A549 (cell line): ENCODE measurements around the gene CYB561. TPM values are rescaled to one million over a fixed set of nuclear protein-coding genes. Genes with fewer than 3 reads are reported as not detected.

Source experiments
- ATAC-seq, 2 experiments: fragments of 200-7000 bp in 1 of 2; fragments of >200 bp in 1 of 2; cut with Nextera tagmentation in 1 of 2; cut with Tn5 transposase in 1 of 2; 3 replicates each; pipeline versions ENCODE4 v1.8.0 to v1.9.1; 2018 to 2020; ENCODE audit warnings: mild to moderate bottlenecking in 1 of 2, moderate library complexity in 1 of 2
- CTCF ChIA-PET: fragments of 300-600 bp; sonication (Branson Sonifier 250); formaldehyde crosslinking; extraction: SDS; loops from one replicate; lab custom pipeline; 2021; ENCODE audit warnings: antibody characterized with exemption, inconsistent platforms; lab: Yijun Ruan, JAX
- POLR2A ChIA-PET: fragments of 350-600 bp; formaldehyde crosslinking; extraction: SDS; loops from one replicate; lab custom pipeline; 2021; ENCODE audit warnings: antibody characterized with exemption, inconsistent platforms; lab: Yijun Ruan, JAX
- DNase-seq, 2 experiments: peaks; one replicate each; pipeline versions ENCODE4 v3.0.0 to v3.0.0-alpha.2; 2011 to 2016; ENCODE audit warnings: low read depth in 1 of 2, low spot score in 1 of 2
- FAIRE-seq: peaks from 2 replicates; lab custom pipeline; 2011; peaks lifted over from hg19 to GRCh38; lab: Jason Lieb, UNC
- H3K27ac ChIP-seq, 2 experiments: fragments of >200 bp; sonication (Bioruptor Twin); formaldehyde crosslinking; 3 replicates each; pipeline ENCODE4 v1.5.1; 2016 to 2017
- H3K4me1 ChIP-seq: fragments of >200 bp; sonication (Bioruptor Twin); formaldehyde crosslinking; 3 replicates; pipeline ENCODE4 v1.6.1; 2016
- H3K4me2 ChIP-seq: fragments of >200 bp; sonication (Bioruptor Twin); formaldehyde crosslinking; 3 replicates; pipeline ENCODE4 v1.6.1; 2016
- H3K4me3 ChIP-seq: fragments of >200 bp; sonication (Bioruptor Twin); formaldehyde crosslinking; 3 replicates; pipeline ENCODE4 v1.5.1; 2016
- H3K9me3 ChIP-seq: fragments of >200 bp; sonication (Bioruptor Twin); formaldehyde crosslinking; 3 replicates; pipeline ENCODE4 v1.6.1; 2016
- ATOH8 ChIP-seq: fragments of 250-450 bp; sonication (Bioruptor Pico); IDR thresholded peaks from 2 replicates; pipeline ENCODE4 v1.5.0; 2020; ENCODE audit warnings: low read depth, mild to moderate bottlenecking, moderate library complexity
- BHLHE40 ChIP-seq: IDR thresholded peaks from 2 replicates; pipeline ENCODE4 v1.6.1; 2012; ENCODE audit warnings: low read depth, low read length, inconsistent platforms
- CBX2 ChIP-seq: fragments of 200-600 bp; sonication (generic); IDR thresholded peaks from 2 replicates; pipeline ENCODE4 v1.6.1; 2016; ENCODE audit warnings: low read depth, mild to moderate bottlenecking, borderline replicate concordance
- CEBPB ChIP-seq, 2 experiments: fragments of >200 bp in 1 of 2; sonication (Bioruptor Twin) in 1 of 2; formaldehyde crosslinking in 1 of 2; IDR thresholded peaks; 2 replicates each; pipeline ENCODE4 v1.6.1; 2012 to 2016
- CHD4 ChIP-seq: fragments of 200-600 bp; sonication (generic); IDR thresholded peaks from 2 replicates; pipeline ENCODE4 v1.6.1; 2016; ENCODE audit warnings: antibody characterized with exemption, mild to moderate bottlenecking, borderline replicate concordance
- EHF ChIP-seq: fragments of 250-450 bp; sonication (Bioruptor Pico); IDR thresholded peaks from 2 replicates; pipeline ENCODE4 v1.5.0; 2020; ENCODE audit warnings: mild to moderate bottlenecking
- EHMT2 ChIP-seq: fragments of 200-600 bp; sonication (generic); IDR thresholded peaks from 2 replicates; pipeline ENCODE4 v1.6.1; 2016; ENCODE audit warnings: antibody characterized with exemption, low read depth, mild to moderate bottlenecking, moderate library complexity
- ELK1 ChIP-seq: fragments of 150-350 bp; IDR thresholded peaks from 2 replicates; pipeline ENCODE4 v1.6.1; 2014; ENCODE audit warnings: low read depth, mild to moderate bottlenecking, low read length
- ESRRA ChIP-seq: fragments of 150-350 bp; IDR thresholded peaks from 2 replicates; pipeline ENCODE4 v1.6.1; 2014; ENCODE audit warnings: mild to moderate bottlenecking, low read length, borderline replicate concordance
- FOXS1 ChIP-seq: fragments of 250-450 bp; sonication (Bioruptor Pico); IDR thresholded peaks from 2 replicates; pipeline ENCODE4 v1.5.0; 2020; ENCODE audit warnings: mild to moderate bottlenecking, moderate library complexity
- HDAC2 ChIP-seq: fragments of 200-600 bp; sonication (generic); IDR thresholded peaks from 2 replicates; pipeline ENCODE4 v1.6.1; 2016
- HEYL ChIP-seq: fragments of 250-450 bp; sonication (Bioruptor Pico); IDR thresholded peaks from 2 replicates; pipeline ENCODE4 v1.8.0; 2021; ENCODE audit warnings: mild to moderate bottlenecking, moderate library complexity
- HOXA7 ChIP-seq: fragments of 250-450 bp; sonication (Bioruptor Pico); IDR thresholded peaks from 2 replicates; pipeline ENCODE4 v1.5.0; 2020; ENCODE audit warnings: mild to moderate bottlenecking, moderate library complexity
- HOXB13 ChIP-seq: fragments of 250-450 bp; sonication (Bioruptor Pico); IDR thresholded peaks from 2 replicates; pipeline ENCODE4 v1.5.0; 2020; ENCODE audit warnings: low read depth, mild to moderate bottlenecking, moderate library complexity
- HOXB5 ChIP-seq: fragments of 250-450 bp; sonication (Bioruptor Pico); IDR thresholded peaks from 2 replicates; pipeline ENCODE4 v1.5.0; 2020; ENCODE audit warnings: mild to moderate bottlenecking, moderate library complexity
- JUN ChIP-seq, 2 experiments: fragments of >200 bp; sonication (Bioruptor Twin); formaldehyde crosslinking; IDR thresholded peaks; 2 replicates in 1 of 2; 3 replicates in 1 of 2; pipeline ENCODE4 v1.6.1; 2016 to 2017
- KDM1A ChIP-seq: fragments of 200-600 bp; sonication (generic); IDR thresholded peaks from 2 replicates; pipeline ENCODE4 v1.6.1; 2016; ENCODE audit warnings: low read depth, mild to moderate bottlenecking
- NPAS2 ChIP-seq: fragments of 250-450 bp; sonication (Bioruptor Pico); IDR thresholded peaks from 2 replicates; pipeline ENCODE4 v1.8.0; 2022; ENCODE audit warnings: mild to moderate bottlenecking, moderate library complexity, borderline replicate concordance
- POLR2AphosphoS2 ChIP-seq: conservative IDR thresholded peaks from 2 replicates; pipeline ENCODE4 v1.6.1; 2012; ENCODE audit warnings: low read length, improper control_type of control experiment, inconsistent platforms
- REST ChIP-seq: fragments of 200-600 bp; sonication (generic); IDR thresholded peaks from 2 replicates; pipeline ENCODE4 v1.6.1; 2016; ENCODE audit warnings: antibody characterized with exemption, mild to moderate bottlenecking, moderate library complexity
- SREBF2 ChIP-seq: fragments of 450-650 bp; IDR thresholded peaks from 2 replicates; pipeline ENCODE4 v1.6.1; 2014; ENCODE audit warnings: mild to moderate bottlenecking, moderate library complexity
- TFCP2L1 ChIP-seq: fragments of 250-450 bp; sonication (Bioruptor Pico); IDR thresholded peaks from 2 replicates; pipeline ENCODE4 v1.5.0; 2021; ENCODE audit warnings: mild to moderate bottlenecking
- TP53 ChIP-seq: fragments of 250-450 bp; sonication (Bioruptor Pico); IDR thresholded peaks from 2 replicates; pipeline ENCODE4 v1.5.0; 2021; ENCODE audit warnings: mild to moderate bottlenecking, moderate library complexity
- ZNF302 ChIP-seq: fragments of 250-450 bp; sonication (Bioruptor Pico); IDR thresholded peaks from 2 replicates; pipeline ENCODE4 v1.9.0; 2021; ENCODE audit warnings: inconsistent platforms, mild to moderate bottlenecking, moderate library complexity
- WGBS: methylation state at CpG from one replicate; pipeline ENCODE4 v1.1.6; 2017; ENCODE audit errors: missing lambda C conversion rate; 5-methylcytosine and 5-hydroxymethylcytosine counted together
- polyA plus RNA-seq, 4 experiments: library from polyadenylated mRNA; depleted of rRNA in 3 of 4; stranded (reverse); fragments of >200 nt; fragmentation: RNase III in 1 of 4; extraction: RNeasy Plus Mini Kit Qiagen cat#74134 plus additional on column Dnase treatment in 1 of 4; gene quantifications; 2 replicates in 3 of 4; 3 replicates in 1 of 4; pipeline ENCODE4 v1.2.3, GENCODE V29; 2011 to 2017

CYB561 gene
- polyA plus RNA-seq, 2 of the 4 experiments (the other 2 are of a cell fraction): 16.6 to 27.2 TPM

GRCh38 chr17:63486317-63487013, 40.4 kb upstream of the CYB561 start (continued):
- TF ChIP-seq EHMT2 (no peak), TP53 (no peak), FOXS1 (CRISPR knock-in tag) (no peak), HEYL (no peak), ZNF302 (no peak), BHLHE40 (no peak)

- no peak for FAIRE-seq
- H3K4me3 ChIP-seq: no peak overlapping the region
- H3K27ac ChIP-seq: no peak overlapping the region
- no peak for ATAC-seq
- no peak for TF ChIP-seq KDM1A
- TF ChIP-seq POLR2AphosphoS2: no peak
- no peak for TF ChIP-seq FOXS1 (CRISPR knock-in tag)
- TF ChIP-seq SREBF2: no peak
- no peak for TF ChIP-seq HOXB13 (CRISPR knock-in tag)
- TF ChIP-seq CBX2: no peak
- no peak for TF ChIP-seq CHD4
- no peaks in the 10 kb centered on the region for H3K9me3 ChIP-seq
- ChIA-PET POLR2A (interaction anchor here (0.5 kb wide), 1 partner anchor 138 kb away, joined by 3 read pairs; no protein-coding TSS in a partner anchor), CTCF (interaction anchor here (0.6 to 13.8 kb wide), 7 partner anchors 11 to 138 kb away, joined by 3 to 347 read pairs (median 14); partner anchors contain the start of genes CYB561 and MAP3K3)
- WGBS: 87% methylated on average over 16 of the region's 16 CpGs
- DNase-seq: no peak
- no peak overlapping the region for H3K4me2 ChIP-seq
- no peaks in the 10 kb centered on the region for H3K4me1 ChIP-seq
Measured at GRCh38 chr17:63483655-63484575, 37.8 kb upstream of the CYB561 start.

GRCh38 chr17:63483038-63483437, 36.9 kb upstream of the CYB561 start:
- no peak overlapping the region for H3K4me3 ChIP-seq
- CTCF ChIA-PET: interaction anchor here (0.7 to 13.8 kb wide), 5 partner anchors 12 to 129 kb away, joined by 3 to 347 read pairs (median 111); partner anchors contain the start of gene CYB561
- DNase-seq (no peak), FAIRE-seq (no peak), ATAC-seq (no peak)
- H3K9me3 ChIP-seq: no peaks in the 10 kb centered on the region
- 60% methylated on average over 10 of the region's 10 CpGs for WGBS
- H3K4me1 ChIP-seq: peaks cover 5% of the 10 kb centered on the region
- H3K27ac ChIP-seq: no peak overlapping the region
- TF ChIP-seq KDM1A (no peak), HOXA7 (CRISPR knock-in tag) (no peak), EHF (CRISPR knock-in tag) (no peak), HDAC2 (no peak), ATOH8 (CRISPR knock-in tag) (no peak), ESRRA (no peak), NPAS2 (CRISPR knock-in tag) (no peak)
- no peak overlapping the region for H3K4me2 ChIP-seq
- POLR2A ChIA-PET: interaction anchor here (0.5 kb wide), 1 partner anchor 139 kb away, joined by 3 read pairs; no protein-coding TSS in a partner anchor

- Histone ChIP-seq H3K27ac (no peak overlapping the region), H3K4me2 (no peak overlapping the region), H3K9me3 (no peaks in the 10 kb centered on the region), H3K4me1 (peaks cover 10% of the 10 kb centered on the region), H3K4me3 (no peak overlapping the region)
- ATAC-seq: no peak
- WGBS: 68% methylated on average over 16 of the region's 16 CpGs
- ChIA-PET CTCF (interaction anchor here (4.4 to 13.8 kb wide), 5 partner anchors 13 to 129 kb away, joined by 14 to 347 read pairs (median 111); partner anchors contain the start of gene CYB561), POLR2A (no interaction called here)
- TF ChIP-seq CEBPB (IDR thresholded peaks at IDR 0.05): no peak
- no peak for TF ChIP-seq TFCP2L1 (CRISPR knock-in tag)
- no peak for TF ChIP-seq ELK1
- no peak for TF ChIP-seq JUN (IDR thresholded peaks at IDR 0.05)
- no peak for TF ChIP-seq BHLHE40
- TF ChIP-seq REST: no peak
- TF ChIP-seq HOXB5 (CRISPR knock-in tag): no peak
- no peak for FAIRE-seq
- no peak for DNase-seq
Measured at GRCh38 chr17:63482509-63482908, 36.4 kb upstream of the CYB561 start.
